GM18907 (cell line): Measurements from ENCODE around the gene COG6.

ENCODE experiments used
- ATAC-seq: cut with Tn5 transposase; IDR thresholded peaks from one replicate; pipeline ENCODE4 v1.9.1; 2021; ENCODE audit warnings: mild to moderate bottlenecking, moderate library complexity; ENCODE audit not compliant: unreplicated experiment

Gene COG6

GRCh38 chr13:39767791-39768517, 112.5 kb downstream of the COG6 start:
- ATAC-seq: peak; percentile 49

GRCh38 chr13:39768962-39769361, 113.5 kb downstream of the COG6 start:
- no peak for ATAC-seq

- no peak for ATAC-seq
Observed at GRCh38 chr13:39770221-39771090, 115.0 kb downstream of the COG6 start.

- no peak for ATAC-seq
Observed at GRCh38 chr13:39773833-39774232, 118.4 kb downstream of the COG6 start.

- peak; percentile 62 for ATAC-seq
Observed at GRCh38 chr13:39776439-39776838, 121.0 kb downstream of the COG6 start.

DNA sequence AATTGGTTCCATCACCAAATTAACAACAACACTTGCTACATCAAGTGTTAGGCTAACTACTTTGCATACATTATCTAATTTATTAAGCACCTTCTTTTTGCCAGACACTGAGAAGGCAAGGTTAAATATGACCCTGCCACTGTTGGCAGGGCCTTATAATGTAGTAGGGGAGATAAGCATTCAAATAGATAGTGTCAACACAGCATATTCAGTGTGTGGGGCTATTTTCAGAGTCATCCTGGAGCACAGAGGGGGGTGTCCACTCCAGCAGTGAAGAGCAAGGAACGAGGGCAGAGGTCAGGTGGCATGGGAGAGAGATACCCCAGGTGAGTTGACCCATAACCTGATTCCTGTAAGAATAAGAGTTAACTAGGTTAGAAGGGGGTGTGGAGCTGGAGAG, 121.6 kb downstream of the COG6 start:
- ATAC-seq: no peak

DNA sequence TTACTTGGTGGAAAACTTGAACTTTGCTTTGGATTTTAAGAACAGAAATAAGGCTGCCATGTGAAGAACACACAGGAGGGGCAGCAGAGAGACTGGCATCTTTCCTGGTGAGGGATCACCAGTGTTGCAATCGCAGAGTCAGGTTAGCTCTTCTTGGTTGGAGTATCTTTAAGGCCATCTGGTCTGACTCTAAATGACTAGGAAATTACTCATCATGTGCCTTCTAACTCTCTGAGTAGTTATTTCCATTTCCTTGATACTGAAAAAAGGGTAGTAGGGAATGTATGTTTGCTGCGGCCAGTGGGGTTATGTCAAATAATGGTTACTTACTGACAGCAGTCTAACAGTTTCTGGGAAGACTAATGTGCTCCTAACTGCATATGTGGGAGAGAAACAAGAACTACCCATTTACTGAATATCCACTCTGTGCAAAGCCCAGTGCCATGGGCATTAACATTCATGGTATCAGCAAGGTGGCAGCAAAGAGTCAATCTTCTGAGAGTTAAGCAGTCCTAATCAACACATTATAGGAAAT, 122.1 kb downstream of the COG6 start:
- ATAC-seq: peak; percentile 48

DNA sequence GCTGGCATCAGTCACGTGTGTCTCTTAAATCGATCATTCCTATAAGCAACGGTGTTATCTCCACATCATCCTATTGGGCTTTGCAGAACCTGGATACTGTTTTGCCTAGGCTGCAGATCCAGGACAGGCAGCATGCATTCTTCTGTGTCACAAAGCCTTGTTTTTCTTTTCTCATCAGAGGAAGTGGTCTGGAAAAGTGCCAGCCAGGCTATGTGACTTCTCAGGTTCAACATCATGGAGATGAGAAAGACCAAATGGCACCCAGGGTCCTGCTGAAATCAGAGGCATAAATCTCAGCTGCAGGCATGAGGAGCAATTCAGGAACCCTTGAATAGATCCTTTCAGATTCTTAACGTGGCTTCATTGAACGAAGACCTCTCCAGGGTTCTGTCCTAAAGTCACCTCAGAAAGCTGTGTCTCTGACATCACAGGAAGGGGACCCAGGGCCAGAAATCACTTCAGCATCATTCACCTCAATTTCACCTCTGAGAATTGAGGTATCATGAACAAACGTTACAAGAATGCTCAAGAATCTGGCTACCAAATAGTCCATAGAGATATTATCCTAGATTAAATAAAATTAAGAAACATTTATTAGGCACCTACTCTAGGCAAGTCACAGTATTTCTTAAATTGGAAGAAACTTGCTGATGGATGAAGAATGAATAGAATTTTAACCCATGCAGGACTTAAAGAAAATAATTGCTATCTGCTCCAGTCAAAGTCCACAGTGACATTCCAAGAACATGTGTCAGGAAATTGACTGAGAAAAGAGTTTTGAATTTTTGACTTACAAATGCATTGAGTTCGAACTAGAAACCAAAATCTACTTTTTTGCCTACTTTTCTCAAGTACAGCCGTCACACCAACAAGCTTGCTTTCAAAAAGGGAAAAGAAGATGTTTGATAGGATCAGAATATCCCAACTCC, 124.1 kb downstream of the COG6 start:
- no peak for ATAC-seq

GRCh38 chr13:39780711-39781110, 125.2 kb downstream of the COG6 start:
- no peak for ATAC-seq

DNA sequence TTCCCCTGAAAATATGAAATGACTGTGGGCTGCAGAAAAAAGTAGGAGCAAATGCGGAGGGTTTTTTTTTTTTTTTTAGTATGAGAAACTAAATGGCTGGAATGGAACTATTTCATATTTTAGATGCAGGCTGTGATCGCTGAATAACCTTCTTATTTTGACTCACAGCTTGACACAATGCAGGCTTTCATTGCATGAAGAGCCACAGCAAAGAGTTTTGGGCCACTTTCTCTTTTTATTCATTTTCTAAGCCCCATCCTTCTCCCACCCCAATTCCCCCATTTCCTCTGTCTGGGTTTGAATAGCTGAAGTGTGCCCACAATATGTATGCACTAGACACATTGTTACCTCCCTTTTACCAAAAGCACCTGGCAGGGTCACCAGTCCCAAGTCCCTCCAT, 125.9 kb downstream of the COG6 start:
- ATAC-seq: no peak

DNA sequence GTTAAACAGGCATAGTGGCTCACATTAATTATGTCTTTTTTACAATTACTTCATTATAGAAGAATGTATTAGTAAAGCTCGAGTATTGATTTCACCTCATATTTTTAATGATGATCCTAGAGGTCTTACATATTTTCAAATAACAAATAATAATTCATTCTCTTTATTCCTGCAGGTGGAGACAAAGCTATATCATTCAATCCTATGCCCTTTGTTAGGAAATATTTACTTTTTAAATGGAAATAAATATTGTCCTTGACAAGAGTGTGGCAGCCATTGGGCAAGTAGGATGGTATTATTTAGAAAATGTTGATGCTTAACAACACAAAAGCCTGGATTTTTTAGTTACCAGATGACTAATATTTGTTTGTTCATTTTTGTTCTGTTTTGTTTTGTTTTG, 127.6 kb downstream of the COG6 start:
- no peak for ATAC-seq

DNA sequence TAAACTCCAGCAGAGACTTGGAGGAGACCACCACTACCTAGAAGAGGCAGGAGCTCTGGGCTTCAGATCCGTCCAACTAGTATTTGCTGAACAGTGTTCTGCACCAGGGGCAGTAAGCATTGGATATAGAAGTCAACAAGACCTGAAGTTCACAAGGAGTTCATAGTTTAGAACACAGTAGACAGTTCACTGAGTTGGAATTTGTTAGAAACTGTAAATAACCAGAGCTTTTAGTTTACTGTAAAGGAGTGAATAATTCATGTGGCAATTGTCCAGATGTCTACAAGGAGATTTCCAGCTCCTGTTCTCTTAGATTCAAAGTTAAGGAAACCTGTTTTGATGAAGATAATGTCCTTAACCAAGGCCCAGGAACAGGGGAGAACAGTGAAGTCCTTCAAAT, 128.9 kb downstream of the COG6 start:
- no peak for ATAC-seq

- ATAC-seq: no peak
Observed at GRCh38 chr13:39786091-39786490, 130.6 kb downstream of the COG6 start.

- ATAC-seq: no peak
Observed at GRCh38 chr13:39787086-39787487, 131.6 kb downstream of the COG6 start.

DNA sequence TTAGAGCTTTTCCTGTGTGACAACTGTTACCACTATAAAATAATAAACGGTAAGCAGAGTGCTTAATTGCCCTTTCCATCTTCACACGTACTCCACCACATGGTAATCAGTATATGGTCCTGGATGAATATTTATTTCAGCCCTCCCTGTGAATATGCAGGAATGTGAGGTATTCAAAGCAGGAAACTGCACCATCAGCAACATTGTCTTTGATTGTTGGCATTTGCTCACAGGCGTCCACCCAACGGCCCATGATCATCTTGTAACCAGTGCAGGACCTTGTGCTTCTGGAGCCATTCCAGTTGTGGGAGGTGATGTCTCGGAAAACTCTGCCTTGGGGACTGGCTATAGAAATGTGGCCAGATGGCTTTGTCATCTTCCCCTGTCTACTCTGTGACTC, 132.6 kb downstream of the COG6 start:
- no peak for ATAC-seq

GRCh38 chr13:39789451-39789850, 134.0 kb downstream of the COG6 start:
- ATAC-seq: no peak
